ENCODE results near the gene DPYSL5. TPM values are rescaled to one million over a fixed set of nuclear protein-coding genes. Genes with fewer than 3 reads are reported as not detected.
A peak's percentile ranks its signal among the peaks of the same experiment; 100 is the strongest.

Gene DPYSL5
- total and polyA plus RNA-seq, 2 of the 13 experiments (the other 11 are each of a cell fraction or from before 2014, with no cell fraction given), result 0.15 TPM; not detected in 1

- FAIRE-seq, result no peak
- Histone ChIP-seq H3K9me3 (ENCODE audit: low read length) (no peaks in the 10 kb centered on the region), H3K27ac (ENCODE audit: extremely low read length, insufficient read depth, low read length) (no peak overlapping the region), H3K27me3 (ENCODE audit: control insufficient read depth in 1 of 2, insufficient read depth in 2 of 2, low read length in 2 of 2) (peaks cover 12 to 71% of the 10 kb centered on the region in 2 experiments; a peak in 4 of 5 replicates), H3K4me1 (ENCODE audit: insufficient read depth, low read length) (peaks cover 12% of the 10 kb centered on the region), H4K20me1 (ENCODE audit: insufficient read depth, low read length) (no peaks in the 10 kb centered on the region), H3K4me3 (replicated peaks in 1 of 3; ENCODE audit: insufficient read depth in 1 of 3, low read depth in 2 of 3, low read length in 3 of 3) (no peak overlapping the region), H3K79me2 (ENCODE audit: insufficient read depth, low read length) (no peaks in the 10 kb centered on the region), H3K36me3 (replicated peaks in 1 of 2; ENCODE audit: control insufficient read depth in 1 of 2, insufficient read depth in 2 of 2, low read length in 2 of 2) (no peaks in the 10 kb centered on the region), H3K9ac (ENCODE audit: insufficient read depth, low read depth, low read length) (no peak overlapping the region), H2AFZ (ENCODE audit: low read length) (no peak overlapping the region), H3K4me2 (ENCODE audit: low read depth, low read length) (no peak overlapping the region)
- DNase-seq (ENCODE audit: low spot score), result no peak
- ATAC-seq, result no peak
- POLR2A ChIA-PET, result no interaction called here
- no TSS peak for BruUV-seq (replicated peaks)
- in situ Hi-C loops (cut with HindIII; ENCODE audit: extremely low pct_ligation_motif_present, low pct_unique_long_range_greater_than_20kb), result no loop called here
- CTCF ChIA-PET (ENCODE audit: low intra/inter-chr PET ratio, low total read pairs), result no interaction called here
- TF ChIP-seq ZNF891 (CRISPR knock-in tag; IDR thresholded peaks at IDR 0.05), result no peak
- TF ChIP-seq ZNF451 (CRISPR knock-in tag; IDR thresholded peaks at IDR 0.05), result no peak
- TF ChIP-seq ZNF629 (CRISPR knock-in tag; conservative IDR thresholded peaks at IDR 0.05), result peak; percentile 47
- TF ChIP-seq MYNN (CRISPR knock-in tag; IDR thresholded peaks at IDR 0.05; ENCODE audit: low read depth), result no peak
- no peak for TF ChIP-seq ZNF138 (CRISPR knock-in tag; IDR thresholded peaks at IDR 0.05; ENCODE audit: low read depth)
- no peak for TF ChIP-seq ZNF484 (CRISPR knock-in tag; IDR thresholded peaks at IDR 0.05; ENCODE audit: borderline replicate concordance, low read depth)
- TF ChIP-seq GATAD1 (CRISPR knock-in tag; IDR thresholded peaks at IDR 0.05), result no peak
- TF ChIP-seq MAX (IDR thresholded peaks at IDR 0.05), result no peak
- TF ChIP-seq AHDC1 (CRISPR knock-in tag; IDR thresholded peaks at IDR 0.05; ENCODE audit: borderline replicate concordance), result no peak
- 61% methylated on average over 3 of the region's 3 CpGs for WGBS (ENCODE audit: low lambda C conversion rate)
- intact Hi-C loops (cut with micrococcal nuclease; ENCODE audit: unreplicated experiment), result no loop called here
Measured at GRCh38 chr2:26948800-26949199, 100.9 kb downstream of the DPYSL5 start.

Measured in HepG2 (cell line).